K562 (cell line): Measurements from ENCODE around the gene MLXIPL. TPM values are rescaled to one million over a fixed set of nuclear protein-coding genes. Genes with fewer than 3 reads are reported as not detected.

ENCODE experiments used
- ADNP ChIP-seq: fragments of 200-800 bp; sonication (Bioruptor generic); IDR thresholded peaks from 2 replicates; pipeline ENCODE4 v1.6.1; 2016; ENCODE audit warnings: missing genetic modification characterization, missing compliant biosample characterization
- HCFC1 ChIP-seq: IDR thresholded peaks from 2 replicates; pipeline ENCODE4 v1.6.1; 2012; ENCODE audit warnings: low read depth, low read length, improper control_type of control experiment
- HDAC3 ChIP-seq: fragments of 450-650 bp; IDR thresholded peaks from 2 replicates; pipeline ENCODE4 v1.6.1; 2018; ENCODE audit warnings: borderline replicate concordance, mild to moderate bottlenecking, moderate library complexity; ENCODE audit not compliant: partially characterized antibody
- MAFG ChIP-seq: fragments of 450-650 bp; conservative IDR thresholded peaks from 2 replicates; pipeline ENCODE4 v1.6.1; 2016; ENCODE audit warnings: missing genetic modification characterization, missing compliant biosample characterization
- MTA2 ChIP-seq: fragments of 450-650 bp; IDR thresholded peaks from 2 replicates; pipeline ENCODE4 v1.6.1; 2016; ENCODE audit warnings: low read depth
- MTA3 ChIP-seq: fragments of 450-650 bp; formaldehyde crosslinking; IDR thresholded peaks from 2 replicates; pipeline ENCODE4 v1.6.1; 2017; ENCODE audit warnings: mild to moderate bottlenecking, borderline replicate concordance
- RBM17 ChIP-seq: fragments of 200-400 bp; formaldehyde crosslinking; IDR thresholded peaks from 2 replicates; pipeline ENCODE4 v1.6.1; 2017; ENCODE audit warnings: low read depth, mild to moderate bottlenecking, low read length, borderline replicate concordance
- TCF7L2 ChIP-seq: fragments of 150-350 bp; IDR thresholded peaks from 2 replicates; pipeline ENCODE4 v1.6.1; 2016; ENCODE audit warnings: low read depth, mild to moderate bottlenecking, low read length, moderate library complexity
- TCFL5 ChIP-seq: fragments of 250-450 bp; sonication (Bioruptor Pico); conservative IDR thresholded peaks from 2 replicates; pipeline ENCODE4 v1.6.1; 2021; ENCODE audit warnings: mild to moderate bottlenecking, moderate library complexity, matching md5 sums
- ZFP36 ChIP-seq: fragments of 150-350 bp; IDR thresholded peaks from 2 replicates; pipeline ENCODE4 v1.6.1; 2018; ENCODE audit warnings: low read length, low read depth; ENCODE audit not compliant: partially characterized antibody
- ZNF311 ChIP-seq: fragments of 250-450 bp; sonication (Bioruptor Pico); IDR thresholded peaks from 2 replicates; pipeline ENCODE4 v1.4.0; 2020; ENCODE audit warnings: mild to moderate bottlenecking, moderate library complexity
- ZNF583 ChIP-seq: fragments of 250-450 bp; sonication (Bioruptor Pico); IDR thresholded peaks from 2 replicates; pipeline ENCODE4 v1.4.0; 2020
- ZNF707 ChIP-seq: fragments of 250-450 bp; sonication (Bioruptor Pico); conservative IDR thresholded peaks from 2 replicates; pipeline ENCODE4 v1.8.0; 2022; ENCODE audit warnings: inconsistent platforms, mild to moderate bottlenecking, moderate library complexity
- ZNF76 ChIP-seq: fragments of 250-450 bp; sonication (Bioruptor Pico); IDR thresholded peaks from 2 replicates; pipeline ENCODE4 v1.4.0; 2020; ENCODE audit warnings: mild to moderate bottlenecking, moderate library complexity, borderline replicate concordance
- ZZZ3 ChIP-seq: fragments of 450-650 bp; IDR thresholded peaks from 2 replicates; pipeline ENCODE4 v1.6.1; 2016; ENCODE audit warnings: antibody characterized with exemption, mild to moderate bottlenecking, moderate library complexity
- polyA plus RNA-seq, 8 experiments: library from polyadenylated mRNA; depleted of rRNA in 4 of 8; stranded (reverse) in 5 of 8; unstranded in 3 of 8; fragments of >200 nt; fragmentation: Nextera tagmentation in 2 of 8; fragmentation: Illumina TruSeq in 1 of 8; extraction: Ambion mirVana in 2 of 8; extraction: Trizol in 1 of 8; gene quantifications; 2 replicates each; pipeline versions ENCODE4 v1.2.1 to v1.2.3, GENCODE V29; 2011 to 2014; ENCODE audit warnings: inconsistent platforms in 1 of 8, missing spikeins in 1 of 8
- total RNA-seq, 7 experiments: library from RNA; depleted of rRNA in 6 of 7; stranded (reverse); fragments of >200 nt in 6 of 7; fragmentation: Illumina TruSeq in 2 of 7; extraction: Trizol in 2 of 7; gene quantifications; 2 replicates each; pipeline versions ENCODE4 v1.2.1 to v1.2.3, GENCODE V29; 2011 to 2021; ENCODE audit warnings: low replicate concordance in 1 of 7
- TF ChIP-seq, protein P1 (sequence below): fragments of 450-650 bp; IDR thresholded peaks from 2 replicates; pipeline ENCODE4 v1.6.1; 2016; ENCODE audit warnings: low read depth
- TF ChIP-seq, protein P2 (sequence below): sonication (generic); formaldehyde crosslinking; IDR thresholded peaks from 2 replicates; pipeline ENCODE4 v1.8.0; 2023; ENCODE audit warnings: mild to moderate bottlenecking, missing genetic modification reagents

The MLXIPL gene
- total and polyA plus RNA-seq, 9 of the 15 experiments (the other 6 are each of a cell fraction or from before 2014, with no cell fraction given), result 0.11 to 18.4 (median 1.4) TPM

DNA sequence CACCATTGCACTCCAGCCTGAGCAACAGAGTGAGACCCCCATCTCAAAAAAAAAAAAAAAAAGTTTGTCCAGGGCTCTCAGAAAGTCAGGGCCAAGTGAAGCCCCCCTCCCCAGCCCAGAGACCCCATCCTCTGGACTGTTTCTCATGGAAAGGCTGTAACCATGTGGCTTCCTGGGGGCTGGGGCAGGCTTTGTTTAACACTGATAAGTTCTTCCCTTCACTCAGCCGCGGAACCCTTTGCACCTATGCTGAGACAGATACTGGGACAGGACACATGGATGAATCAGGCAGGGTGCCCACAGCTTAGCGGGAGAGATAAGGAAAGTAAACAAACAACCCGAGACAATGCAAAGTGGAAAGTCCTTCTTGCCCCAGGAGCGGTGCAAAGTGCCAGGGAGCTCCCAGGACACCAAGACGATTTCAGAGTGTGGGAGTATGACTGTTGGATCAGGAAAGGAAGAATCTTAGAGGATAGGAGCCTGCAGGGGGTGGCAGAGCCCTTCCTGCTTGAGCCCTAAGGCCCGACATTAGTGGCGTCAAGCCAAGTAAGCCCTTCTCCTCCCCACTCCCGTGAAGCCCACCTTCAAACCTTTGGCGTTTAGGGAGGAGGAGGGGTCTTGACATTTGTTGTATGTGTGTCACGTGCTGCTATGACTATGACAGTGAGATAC, 11.6 kb downstream of the MLXIPL start (continued):
- TF ChIP-seq, protein P1, sequence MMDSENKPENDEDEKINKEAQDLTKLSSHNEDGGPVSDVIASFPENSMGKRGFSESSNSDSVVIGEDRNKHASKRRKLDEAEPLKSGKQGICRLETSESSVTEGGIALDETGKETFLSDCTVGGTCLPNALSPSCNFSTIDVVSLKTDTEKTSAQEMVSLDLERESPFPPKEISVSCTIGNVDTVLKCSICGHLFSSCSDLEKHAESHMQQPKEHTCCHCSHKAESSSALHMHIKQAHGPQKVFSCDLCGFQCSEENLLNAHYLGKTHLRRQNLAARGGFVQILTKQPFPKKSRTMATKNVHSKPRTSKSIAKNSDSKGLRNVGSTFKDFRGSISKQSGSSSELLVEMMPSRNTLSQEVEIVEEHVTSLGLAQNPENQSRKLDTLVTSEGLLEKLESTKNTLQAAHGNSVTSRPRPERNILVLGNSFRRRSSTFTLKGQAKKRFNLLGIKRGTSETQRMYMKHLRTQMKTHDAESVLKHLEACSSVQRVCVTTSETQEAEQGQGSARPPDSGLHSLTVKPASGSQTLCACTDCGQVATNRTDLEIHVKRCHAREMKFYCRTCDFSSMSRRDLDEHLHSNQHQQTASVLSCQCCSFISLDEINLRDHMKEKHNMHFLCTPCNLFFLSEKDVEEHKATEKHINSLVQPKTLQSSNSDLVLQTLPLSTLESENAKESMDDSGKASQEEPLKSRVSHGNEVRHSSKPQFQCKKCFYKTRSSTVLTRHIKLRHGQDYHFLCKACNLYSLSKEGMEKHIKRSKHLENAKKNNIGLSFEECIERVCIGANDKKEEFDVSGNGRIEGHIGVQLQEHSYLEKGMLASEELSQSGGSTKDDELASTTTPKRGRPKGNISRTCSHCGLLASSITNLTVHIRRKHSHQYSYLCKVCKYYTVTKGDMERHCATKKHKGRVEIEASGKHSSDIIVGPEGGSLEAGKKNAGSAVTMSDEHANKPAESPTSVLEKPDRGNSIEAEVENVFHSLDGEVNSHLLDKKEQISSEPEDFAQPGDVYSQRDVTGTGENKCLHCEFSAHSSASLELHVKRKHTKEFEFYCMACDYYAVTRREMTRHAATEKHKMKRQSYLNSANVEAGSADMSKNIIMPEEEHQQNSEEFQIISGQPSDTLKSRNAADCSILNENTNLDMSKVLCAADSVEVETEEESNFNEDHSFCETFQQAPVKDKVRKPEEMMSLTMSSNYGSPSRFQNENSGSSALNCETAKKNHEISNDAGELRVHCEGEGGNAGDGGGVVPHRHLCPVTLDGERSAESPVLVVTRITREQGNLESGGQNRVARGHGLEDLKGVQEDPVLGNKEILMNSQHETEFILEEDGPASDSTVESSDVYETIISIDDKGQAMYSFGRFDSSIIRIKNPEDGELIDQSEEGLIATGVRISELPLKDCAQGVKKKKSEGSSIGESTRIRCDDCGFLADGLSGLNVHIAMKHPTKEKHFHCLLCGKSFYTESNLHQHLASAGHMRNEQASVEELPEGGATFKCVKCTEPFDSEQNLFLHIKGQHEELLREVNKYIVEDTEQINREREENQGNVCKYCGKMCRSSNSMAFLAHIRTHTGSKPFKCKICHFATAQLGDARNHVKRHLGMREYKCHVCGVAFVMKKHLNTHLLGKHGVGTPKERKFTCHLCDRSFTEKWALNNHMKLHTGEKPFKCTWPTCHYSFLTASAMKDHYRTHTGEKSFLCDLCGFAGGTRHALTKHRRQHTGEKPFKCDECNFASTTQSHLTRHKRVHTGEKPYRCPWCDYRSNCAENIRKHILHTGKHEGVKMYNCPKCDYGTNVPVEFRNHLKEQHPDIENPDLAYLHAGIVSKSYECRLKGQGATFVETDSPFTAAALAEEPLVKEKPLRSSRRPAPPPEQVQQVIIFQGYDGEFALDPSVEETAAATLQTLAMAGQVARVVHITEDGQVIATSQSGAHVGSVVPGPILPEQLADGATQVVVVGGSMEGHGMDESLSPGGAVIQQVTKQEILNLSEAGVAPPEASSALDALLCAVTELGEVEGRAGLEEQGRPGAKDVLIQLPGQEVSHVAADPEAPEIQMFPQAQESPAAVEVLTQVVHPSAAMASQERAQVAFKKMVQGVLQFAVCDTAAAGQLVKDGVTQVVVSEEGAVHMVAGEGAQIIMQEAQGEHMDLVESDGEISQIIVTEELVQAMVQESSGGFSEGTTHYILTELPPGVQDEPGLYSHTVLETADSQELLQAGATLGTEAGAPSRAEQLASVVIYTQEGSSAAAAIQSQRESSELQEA, result no peak
- no peak for TF ChIP-seq ZNF76 (CRISPR knock-in tag)
- TF ChIP-seq RBM17, result no peak
- TF ChIP-seq, protein P2, sequence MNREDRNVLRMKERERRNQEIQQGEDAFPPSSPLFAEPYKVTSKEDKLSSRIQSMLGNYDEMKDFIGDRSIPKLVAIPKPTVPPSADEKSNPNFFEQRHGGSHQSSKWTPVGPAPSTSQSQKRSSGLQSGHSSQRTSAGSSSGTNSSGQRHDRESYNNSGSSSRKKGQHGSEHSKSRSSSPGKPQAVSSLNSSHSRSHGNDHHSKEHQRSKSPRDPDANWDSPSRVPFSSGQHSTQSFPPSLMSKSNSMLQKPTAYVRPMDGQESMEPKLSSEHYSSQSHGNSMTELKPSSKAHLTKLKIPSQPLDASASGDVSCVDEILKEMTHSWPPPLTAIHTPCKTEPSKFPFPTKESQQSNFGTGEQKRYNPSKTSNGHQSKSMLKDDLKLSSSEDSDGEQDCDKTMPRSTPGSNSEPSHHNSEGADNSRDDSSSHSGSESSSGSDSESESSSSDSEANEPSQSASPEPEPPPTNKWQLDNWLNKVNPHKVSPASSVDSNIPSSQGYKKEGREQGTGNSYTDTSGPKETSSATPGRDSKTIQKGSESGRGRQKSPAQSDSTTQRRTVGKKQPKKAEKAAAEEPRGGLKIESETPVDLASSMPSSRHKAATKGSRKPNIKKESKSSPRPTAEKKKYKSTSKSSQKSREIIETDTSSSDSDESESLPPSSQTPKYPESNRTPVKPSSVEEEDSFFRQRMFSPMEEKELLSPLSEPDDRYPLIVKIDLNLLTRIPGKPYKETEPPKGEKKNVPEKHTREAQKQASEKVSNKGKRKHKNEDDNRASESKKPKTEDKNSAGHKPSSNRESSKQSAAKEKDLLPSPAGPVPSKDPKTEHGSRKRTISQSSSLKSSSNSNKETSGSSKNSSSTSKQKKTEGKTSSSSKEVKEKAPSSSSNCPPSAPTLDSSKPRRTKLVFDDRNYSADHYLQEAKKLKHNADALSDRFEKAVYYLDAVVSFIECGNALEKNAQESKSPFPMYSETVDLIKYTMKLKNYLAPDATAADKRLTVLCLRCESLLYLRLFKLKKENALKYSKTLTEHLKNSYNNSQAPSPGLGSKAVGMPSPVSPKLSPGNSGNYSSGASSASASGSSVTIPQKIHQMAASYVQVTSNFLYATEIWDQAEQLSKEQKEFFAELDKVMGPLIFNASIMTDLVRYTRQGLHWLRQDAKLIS (CRISPR knock-in tag), result no peak
- TF ChIP-seq ZNF583 (CRISPR knock-in tag), result no peak; the same call in 1 of the 2 replicates
- TF ChIP-seq HCFC1, result peak; percentile 45
- TF ChIP-seq MTA3, result peak; percentile 90; the same call in 1 of the 2 replicates
- no peak for TF ChIP-seq TCF7L2
- TF ChIP-seq ZNF311 (CRISPR knock-in tag), result no peak
- TF ChIP-seq MTA2, result peak; percentile 92
- no peak for TF ChIP-seq ADNP
- no peak for TF ChIP-seq HDAC3
- TF ChIP-seq ZZZ3, result no peak
- TF ChIP-seq ZFP36, result peak; percentile 36
- TF ChIP-seq TCFL5, result no peak
- TF ChIP-seq ZNF707, result no peak
- TF ChIP-seq MAFG (tag), result no peak
